ENCODE data around the gene GPATCH1.

GPATCH1 gene

DNA sequence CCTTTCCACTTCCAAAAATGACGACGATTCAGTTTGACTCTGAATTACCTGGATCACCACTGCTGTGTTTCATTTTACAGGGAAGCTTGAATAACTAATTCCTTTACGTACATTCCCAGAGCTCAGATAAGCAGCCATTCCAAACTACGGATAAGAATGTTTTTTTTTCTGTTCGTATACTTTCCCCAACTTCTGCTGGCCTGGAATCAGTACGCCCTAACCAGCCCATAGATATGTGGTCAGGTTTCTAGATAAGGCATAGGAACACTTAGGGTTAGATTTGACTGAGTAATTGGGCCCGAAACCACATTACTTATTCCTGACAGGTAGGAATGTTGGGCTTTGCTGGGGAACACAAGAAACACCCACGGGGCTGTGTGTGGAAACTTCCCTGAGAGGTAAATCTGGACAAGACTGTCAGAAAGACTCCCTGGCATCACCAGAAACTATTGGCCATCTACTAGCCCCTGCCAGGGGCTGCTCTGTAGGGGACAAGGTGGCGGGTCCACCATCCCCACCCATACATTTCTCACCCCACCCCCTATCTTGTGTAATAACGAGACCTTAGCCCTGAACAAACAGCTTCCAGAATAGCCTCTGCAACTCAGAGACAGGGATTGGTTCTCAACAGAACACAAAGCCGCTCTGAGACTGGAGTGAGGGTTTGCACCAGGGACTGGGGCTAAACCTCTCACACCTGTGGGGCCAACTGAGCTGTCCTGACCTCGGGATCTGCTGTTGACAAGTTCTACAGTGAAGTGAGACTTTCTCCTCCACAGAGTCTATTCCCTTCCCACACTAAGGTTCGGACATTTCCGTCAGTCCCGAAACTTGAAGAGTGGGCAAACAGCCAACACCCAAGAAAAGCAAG, 31.9 kb upstream of the GPATCH1 start:
- Histone ChIP-seq H3K9me3 (no peaks in the 10 kb centered on the region), H3K4me1 (no peaks in the 10 kb centered on the region), H3K4me3 (no peak overlapping the region), H3K36me3 (replicated peaks) (no peaks in the 10 kb centered on the region; the same call in 1 of the 2 replicates), H3K27me3 (ENCODE audit: low read depth) (no peaks in the 10 kb centered on the region)
- no peak for DNase-seq (ENCODE audit: low spot score in 2 of 2)
- in situ Hi-C loops (cut with MboI; ENCODE audit: low sequenced_read_pairs): no loop called here

DNA sequence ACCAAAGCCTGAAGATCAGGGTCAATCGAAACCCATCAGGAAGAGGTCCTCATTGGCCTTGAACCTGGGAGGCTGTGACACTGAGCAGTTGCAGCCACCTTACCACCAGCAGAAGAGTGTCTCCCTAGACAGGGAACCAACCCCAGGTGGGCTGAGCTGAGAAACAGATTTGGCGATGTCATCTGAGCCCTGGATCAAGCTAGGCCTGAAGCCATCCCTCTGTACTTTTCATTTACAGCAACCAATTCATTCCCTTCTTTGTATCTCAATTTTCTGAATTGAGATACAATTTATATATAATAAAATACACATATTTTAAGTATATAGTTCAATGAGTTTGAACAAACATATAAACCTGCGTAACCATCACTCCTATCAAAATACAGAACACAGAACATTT, 30.9 kb upstream of the GPATCH1 start:
- in situ Hi-C loops (cut with MboI; ENCODE audit: low sequenced_read_pairs): no loop called here
- Histone ChIP-seq H3K4me1 (no peaks in the 10 kb centered on the region), H3K36me3 (replicated peaks) (peaks cover 5% of the 10 kb centered on the region), H3K4me3 (no peak overlapping the region), H3K27me3 (ENCODE audit: low read depth) (no peaks in the 10 kb centered on the region), H3K9me3 (no peaks in the 10 kb centered on the region)
- DNase-seq (ENCODE audit: low spot score in 2 of 2): no peak

DNA sequence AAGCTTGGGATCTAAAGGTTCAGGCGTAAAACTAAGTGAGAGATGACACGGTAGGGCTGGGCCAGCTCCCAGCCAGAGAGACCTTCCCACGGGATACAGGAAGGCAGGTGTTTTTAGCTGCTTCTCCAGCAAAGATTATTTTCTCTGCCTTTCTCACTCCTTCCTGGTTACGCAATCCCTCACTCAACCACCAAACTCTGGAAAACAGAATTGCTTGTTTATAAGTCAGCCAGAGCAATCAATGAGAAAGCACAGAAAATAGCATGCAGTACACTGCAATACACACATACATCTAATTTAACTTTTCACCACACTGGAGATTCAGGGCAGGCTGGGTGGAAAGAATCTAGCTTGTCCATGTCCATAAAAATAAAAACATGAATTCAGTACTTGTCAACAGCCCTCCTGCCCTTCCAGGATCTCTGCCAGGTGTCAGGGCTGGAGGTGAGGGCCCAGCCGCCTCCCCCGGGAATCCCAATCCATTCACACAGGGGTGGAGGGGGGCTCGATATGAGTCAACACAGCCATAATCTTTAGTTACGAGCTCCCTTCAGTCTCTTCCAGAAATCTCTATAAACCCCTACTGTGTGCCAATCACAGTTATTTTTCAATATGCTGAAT, 28.5 kb upstream of the GPATCH1 start:
- no peak for DNase-seq (ENCODE audit: low spot score in 2 of 2)
- Histone ChIP-seq H3K36me3 (replicated peaks) (peaks cover 5% of the 10 kb centered on the region), H3K4me3 (no peak overlapping the region), H3K4me1 (no peaks in the 10 kb centered on the region; the same call in 1 of the 2 replicates), H3K27me3 (ENCODE audit: low read depth) (no peaks in the 10 kb centered on the region), H3K9me3 (no peaks in the 10 kb centered on the region)
- in situ Hi-C loops (cut with MboI; ENCODE audit: low sequenced_read_pairs): no loop called here

DNA sequence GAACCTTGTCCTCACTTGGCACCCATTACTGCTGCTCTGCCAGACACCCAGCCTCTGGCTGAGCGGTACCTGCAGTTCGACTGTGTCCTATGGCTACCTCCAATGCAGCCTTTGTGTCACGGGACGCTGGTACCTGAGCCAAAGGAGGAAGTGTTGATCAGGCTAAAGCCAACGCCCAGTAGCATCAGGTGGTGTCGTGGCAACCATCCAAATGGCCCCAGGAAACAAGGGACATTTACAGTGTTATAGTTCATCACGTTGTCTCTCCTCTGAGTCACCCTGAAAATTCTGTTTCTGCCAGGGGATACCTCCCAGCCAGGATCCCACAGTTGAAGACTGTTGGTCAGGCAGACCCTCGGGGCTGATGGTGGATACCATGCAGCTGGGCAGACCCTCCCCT, 26.4 kb upstream of the GPATCH1 start:
- in situ Hi-C loops (cut with MboI; ENCODE audit: low sequenced_read_pairs): no loop called here
- Histone ChIP-seq H3K27me3 (ENCODE audit: low read depth) (no peaks in the 10 kb centered on the region), H3K36me3 (replicated peaks) (peaks cover 5% of the 10 kb centered on the region), H3K4me1 (no peaks in the 10 kb centered on the region; the same call in 1 of the 2 replicates), H3K9me3 (no peaks in the 10 kb centered on the region), H3K4me3 (no peak overlapping the region)
- DNase-seq (ENCODE audit: low spot score in 2 of 2): no peak

DNA sequence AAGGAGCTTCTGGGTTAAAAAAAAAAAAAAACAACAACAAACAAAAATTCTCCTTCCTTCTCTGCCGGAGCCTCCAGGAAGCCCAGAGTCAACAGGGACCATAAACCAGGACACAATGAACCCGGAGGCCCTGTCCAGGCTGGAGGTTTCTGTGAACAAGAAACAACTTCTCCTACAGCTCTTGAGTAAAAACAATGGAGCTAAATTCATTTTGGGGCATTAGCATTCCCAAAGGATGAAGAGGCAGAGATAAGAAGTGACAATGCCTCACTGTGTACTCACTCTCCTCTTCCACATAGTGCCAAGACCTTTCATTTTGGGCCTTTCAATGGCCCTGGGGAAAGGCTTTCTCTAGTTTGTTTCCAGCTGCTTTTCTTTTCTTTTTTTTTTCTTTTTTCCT, 25.3 kb upstream of the GPATCH1 start:
- DNase-seq (ENCODE audit: low spot score in 2 of 2): no peak
- Histone ChIP-seq H3K27me3 (ENCODE audit: low read depth) (no peaks in the 10 kb centered on the region), H3K36me3 (replicated peaks) (peaks cover 5% of the 10 kb centered on the region; the same call in 1 of the 2 replicates), H3K4me1 (no peaks in the 10 kb centered on the region; the same call in 1 of the 2 replicates), H3K9me3 (no peaks in the 10 kb centered on the region), H3K4me3 (no peak overlapping the region)
- in situ Hi-C loops (cut with MboI; ENCODE audit: low sequenced_read_pairs): no loop called here

DNA sequence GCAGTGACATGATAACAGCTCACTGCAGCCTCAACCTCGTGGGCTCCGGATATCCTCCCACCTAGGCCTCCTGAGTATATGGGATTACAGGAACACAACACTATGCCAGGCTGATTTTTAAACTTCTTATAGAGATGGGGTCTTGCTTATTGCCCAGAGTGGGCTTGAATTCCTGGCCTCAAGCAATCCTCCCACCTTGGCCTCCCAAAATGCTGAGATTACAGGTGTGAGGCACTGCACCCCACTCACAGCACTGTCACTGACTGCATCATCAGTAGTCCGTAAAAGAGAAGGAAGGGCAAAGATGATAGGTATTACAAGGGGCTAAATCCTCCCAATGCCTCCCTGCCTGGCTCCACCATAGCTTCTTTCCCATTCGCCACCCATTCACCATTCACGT, 20.4 kb upstream of the GPATCH1 start:
- H3K9me3 ChIP-seq: no peaks in the 10 kb centered on the region
- no peak overlapping the region for H3K4me3 ChIP-seq

DNA sequence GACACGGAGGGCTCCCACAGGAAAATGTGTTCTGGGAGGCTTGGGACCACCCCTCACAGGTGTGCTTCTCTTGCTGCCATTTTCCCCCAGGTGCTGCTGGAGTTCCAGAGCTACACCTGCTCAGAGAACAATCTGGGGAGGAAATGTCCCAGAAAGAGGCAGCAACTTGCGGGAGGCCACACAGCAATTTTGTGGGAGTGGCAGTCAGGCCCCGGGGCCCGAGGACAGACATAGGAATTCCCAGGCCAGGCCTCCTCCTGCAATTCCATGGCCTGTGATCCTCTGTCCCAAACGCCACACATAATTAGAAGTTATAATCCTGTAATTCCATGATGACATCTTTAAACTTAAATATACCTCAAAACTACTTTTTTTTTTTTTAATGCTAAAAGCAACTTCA, 18.1 kb upstream of the GPATCH1 start:
- Histone ChIP-seq H3K4me1 (peaks cover 3% of the 10 kb centered on the region; the same call in 1 of the 2 replicates), H3K4me3 (peak overlapping the region; percentile 65; the same call in 1 of the 2 replicates)
- in situ Hi-C loops (cut with MboI; ENCODE audit: low sequenced_read_pairs): no loop called here

More for the DNA sequence above, 20.4 kb upstream of the GPATCH1 start:
- DNase-seq (ENCODE audit: low spot score in 2 of 2): no peak
- Histone ChIP-seq H3K4me1 (peaks cover 3% of the 10 kb centered on the region; the same call in 1 of the 2 replicates), H3K27me3 (ENCODE audit: low read depth) (no peaks in the 10 kb centered on the region), H3K36me3 (replicated peaks) (no peaks in the 10 kb centered on the region)
- in situ Hi-C loops (cut with MboI; ENCODE audit: low sequenced_read_pairs): no loop called here

DNA sequence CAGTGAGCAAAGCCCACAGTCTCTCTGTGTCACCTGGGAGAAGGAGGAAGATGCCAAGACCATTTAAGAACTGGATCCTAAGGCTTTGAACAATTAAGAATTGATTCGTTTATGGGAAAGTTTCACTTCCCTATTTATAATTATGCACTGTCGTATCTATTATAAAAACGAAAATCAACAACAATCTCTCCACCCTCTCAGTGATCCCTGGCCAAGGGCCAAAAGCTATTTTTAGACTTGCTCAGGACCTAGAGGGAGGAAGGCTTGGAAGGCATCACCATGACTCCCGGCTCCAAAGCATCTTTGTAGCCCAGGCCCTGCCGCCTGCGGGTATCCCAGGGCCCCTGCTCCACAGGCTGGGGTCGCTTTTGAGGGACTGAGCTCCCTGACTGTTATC, 17.6 kb upstream of the GPATCH1 start:
- DNase-seq (ENCODE audit: low spot score in 2 of 2): peak in 1 of 2 experiments; percentile 63
- no peaks in the 10 kb centered on the region for H3K9me3 ChIP-seq
- H3K4me3 ChIP-seq: peak overlapping the region; percentile 65
- peaks cover 3% of the 10 kb centered on the region; the same call in 1 of the 2 replicates for H3K4me1 ChIP-seq
- H3K27me3 ChIP-seq (ENCODE audit: low read depth): no peaks in the 10 kb centered on the region
- H3K36me3 ChIP-seq (replicated peaks): no peaks in the 10 kb centered on the region
- in situ Hi-C loops (cut with MboI; ENCODE audit: low sequenced_read_pairs): no loop called here

More for the DNA sequence above, 18.1 kb upstream of the GPATCH1 start:
- Histone ChIP-seq H3K36me3 (replicated peaks) (no peaks in the 10 kb centered on the region), H3K9me3 (no peaks in the 10 kb centered on the region), H3K27me3 (ENCODE audit: low read depth) (no peaks in the 10 kb centered on the region)
- DNase-seq (ENCODE audit: low spot score in 2 of 2): no peak

DNA sequence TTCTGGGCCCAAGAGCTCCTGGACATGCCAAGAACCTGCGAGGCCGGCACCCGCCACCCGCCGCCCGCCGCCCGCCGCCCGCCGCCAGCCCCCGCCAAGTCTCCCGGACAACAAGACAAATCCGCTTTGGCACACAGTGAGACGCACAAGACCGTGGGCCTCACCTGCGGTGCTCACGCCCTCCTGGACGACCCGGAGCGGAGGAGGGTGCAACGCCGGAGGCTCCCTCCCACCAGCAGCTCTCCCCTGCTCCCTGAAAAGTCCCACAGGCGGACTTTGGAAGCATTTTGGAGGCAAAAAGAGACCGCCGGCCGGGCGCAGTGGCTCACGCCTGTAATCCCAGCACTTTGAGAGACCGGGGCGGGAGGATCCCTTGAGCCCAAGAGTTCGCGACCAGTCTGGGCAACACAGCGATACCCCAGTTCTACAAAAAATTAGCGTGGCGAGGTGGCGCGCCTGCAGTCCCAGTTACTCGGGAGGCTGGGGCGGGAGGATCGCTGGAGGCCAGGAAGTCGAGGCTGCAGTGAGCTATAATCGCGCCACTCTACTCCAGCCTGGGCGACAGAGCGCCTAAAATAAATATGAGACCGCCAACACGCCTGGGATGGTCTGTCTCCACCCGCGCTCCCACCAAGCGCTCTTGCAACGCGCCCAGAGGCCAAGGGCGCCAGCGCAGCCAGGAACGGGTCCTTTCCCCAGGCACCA, 17.1 kb upstream of the GPATCH1 start:
- peak in 1 of 2 experiments; percentile 44 for DNase-seq (ENCODE audit: low spot score in 2 of 2)
- Histone ChIP-seq H3K27me3 (ENCODE audit: low read depth) (no peaks in the 10 kb centered on the region), H3K9me3 (no peaks in the 10 kb centered on the region), H3K4me3 (peak overlapping the region; percentile 65), H3K36me3 (replicated peaks) (no peaks in the 10 kb centered on the region), H3K4me1 (peaks cover 3% of the 10 kb centered on the region; the same call in 1 of the 2 replicates)
- in situ Hi-C loops (cut with MboI; ENCODE audit: low sequenced_read_pairs): no loop called here

DNA sequence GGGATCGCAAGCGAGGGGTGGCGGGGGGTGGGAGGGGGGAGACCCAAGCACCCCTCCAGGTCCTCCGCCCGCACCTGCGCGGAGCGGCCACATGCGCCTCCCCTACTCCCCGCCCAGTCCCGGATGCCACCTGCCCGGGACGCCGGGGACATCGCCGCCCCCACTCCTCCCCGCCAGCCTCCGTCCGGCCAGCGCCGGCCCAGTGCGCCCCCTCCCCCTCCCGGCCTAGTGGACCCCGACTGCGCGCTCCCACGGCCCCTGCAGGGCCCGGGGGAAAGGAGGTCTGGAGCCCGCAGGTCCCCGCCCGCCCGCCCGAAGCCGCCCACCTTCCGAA, 16.6 kb upstream of the GPATCH1 start:
- no peaks in the 10 kb centered on the region for H3K36me3 ChIP-seq (replicated peaks)
- H3K27me3 ChIP-seq (ENCODE audit: low read depth): no peaks in the 10 kb centered on the region
- DNase-seq (ENCODE audit: low spot score in 2 of 2): peak; percentile 33 to 70
- H3K4me1 ChIP-seq: peaks cover 3% of the 10 kb centered on the region; the same call in 1 of the 2 replicates
- in situ Hi-C loops (cut with MboI; ENCODE audit: low sequenced_read_pairs): no loop called here
- H3K9me3 ChIP-seq: no peaks in the 10 kb centered on the region
- peak overlapping the region; percentile 65 for H3K4me3 ChIP-seq

DNA sequence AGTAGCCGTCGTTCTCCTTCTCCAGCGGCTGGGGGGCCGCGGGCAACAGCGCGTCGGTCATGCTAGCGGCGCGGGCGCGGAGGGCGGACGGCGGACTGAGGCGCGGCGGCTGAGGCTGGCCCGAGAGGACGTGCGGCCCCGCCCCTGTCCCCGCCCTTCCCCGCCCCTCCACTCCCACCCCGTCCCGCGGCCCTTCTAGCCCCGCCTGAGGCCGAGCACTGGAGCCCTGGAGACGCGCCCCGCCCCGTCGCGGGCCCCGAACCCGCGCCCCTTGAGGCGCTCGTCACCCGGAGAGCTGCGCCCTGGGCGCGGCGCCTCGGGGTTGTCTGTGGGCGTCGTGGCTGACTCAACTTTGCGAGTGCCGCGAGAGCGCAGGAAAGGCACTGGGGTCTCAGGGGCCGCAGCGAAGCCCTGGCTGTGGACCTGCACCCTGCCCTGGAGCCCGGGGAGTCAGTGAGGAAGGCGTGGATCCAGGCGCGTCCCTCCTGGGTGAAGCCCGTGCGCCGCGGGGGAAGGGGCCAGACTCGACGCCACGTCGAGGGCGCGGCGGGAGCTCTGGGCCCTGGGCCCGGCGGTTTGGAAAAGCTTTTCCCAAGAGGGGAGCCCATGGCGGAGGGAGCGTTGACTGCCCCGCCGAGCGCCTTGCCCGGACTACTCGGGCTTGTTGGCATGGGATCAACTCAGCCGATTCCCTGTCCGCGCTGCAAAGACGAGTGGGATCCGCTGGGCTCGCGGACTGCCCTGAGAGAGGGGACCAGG, 16.0 kb upstream of the GPATCH1 start, which contains the start of gene RHPN2:
RHPN2 (minus strand) TSS at position 97 of the 759 bp plus-strand sequence; CDS start at position 61, 36 bp downstream.
- H3K4me1 ChIP-seq: peaks cover 3% of the 10 kb centered on the region; the same call in 1 of the 2 replicates
- no peaks in the 10 kb centered on the region for H3K9me3 ChIP-seq
- peak; percentile 76 to 87 for DNase-seq (ENCODE audit: low spot score in 2 of 2)

DNA sequence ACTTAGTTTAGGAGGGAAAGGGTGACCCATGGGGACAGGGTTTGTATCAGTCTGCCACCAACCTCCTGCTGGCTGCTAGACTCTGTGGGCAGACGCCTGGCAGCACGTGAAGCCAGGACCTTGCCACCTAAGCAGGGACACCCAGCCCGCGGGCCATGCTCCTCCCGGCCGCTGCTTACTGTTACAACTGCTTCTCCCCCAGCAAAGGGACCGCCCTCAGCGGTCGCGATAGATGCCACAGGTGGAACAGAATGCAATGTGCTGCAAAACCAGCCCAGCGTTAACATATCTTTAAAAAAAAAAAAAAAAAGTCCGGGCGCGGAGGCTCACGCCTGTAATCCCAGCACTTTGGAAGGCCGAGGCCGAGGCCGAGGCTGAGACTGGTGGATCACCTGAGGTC, 14.4 kb upstream of the GPATCH1 start:
- peaks cover 3% of the 10 kb centered on the region; the same call in 1 of the 2 replicates for H3K4me1 ChIP-seq
- no peaks in the 10 kb centered on the region for H3K36me3 ChIP-seq (replicated peaks)
- no peaks in the 10 kb centered on the region for H3K9me3 ChIP-seq
- no peak overlapping the region for H3K4me3 ChIP-seq
- DNase-seq (ENCODE audit: low spot score in 2 of 2): no peak
- no peaks in the 10 kb centered on the region for H3K27me3 ChIP-seq (ENCODE audit: low read depth)
- in situ Hi-C loops (cut with MboI; ENCODE audit: low sequenced_read_pairs): no loop called here

More for the DNA sequence above, 16.0 kb upstream of the GPATCH1 start, which contains the start of gene RHPN2:
- Histone ChIP-seq H3K36me3 (replicated peaks) (no peaks in the 10 kb centered on the region), H3K4me3 (peak within 1 kb of the TSS; percentile 65), H3K27me3 (ENCODE audit: low read depth) (no peaks in the 10 kb centered on the region)
- in situ Hi-C loops (cut with MboI; ENCODE audit: low sequenced_read_pairs): no loop called here

DNA sequence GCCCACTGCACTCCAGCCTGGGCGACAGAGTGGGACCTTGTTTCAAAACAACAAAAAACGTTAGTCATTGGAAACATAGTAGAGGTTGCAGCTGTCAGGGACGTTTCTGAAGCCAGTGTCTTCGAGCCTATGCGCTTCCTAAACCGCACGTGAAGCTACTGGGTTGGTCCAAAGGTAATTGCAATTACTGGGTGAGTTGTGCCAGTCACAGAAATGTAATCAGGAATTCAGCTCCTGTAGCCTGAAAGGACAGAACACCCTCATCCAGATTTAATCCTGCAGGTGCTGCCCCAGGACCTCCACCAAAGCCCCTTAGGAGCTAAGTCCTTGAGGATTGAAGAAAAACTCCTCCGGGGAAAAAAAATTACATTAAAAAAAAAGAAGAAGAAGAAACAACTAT, 13.9 kb upstream of the GPATCH1 start:
- in situ Hi-C loops (cut with MboI; ENCODE audit: low sequenced_read_pairs): no loop called here
- peaks cover 3% of the 10 kb centered on the region; the same call in 1 of the 2 replicates for H3K4me1 ChIP-seq
- no peak for DNase-seq (ENCODE audit: low spot score in 2 of 2)
- H3K9me3 ChIP-seq: no peaks in the 10 kb centered on the region
- no peak overlapping the region for H3K4me3 ChIP-seq
- no peaks in the 10 kb centered on the region for H3K27me3 ChIP-seq (ENCODE audit: low read depth)
- no peaks in the 10 kb centered on the region for H3K36me3 ChIP-seq (replicated peaks)
